Astrocyte (in vitro differentiated cells and primary cell): ENCODE results near the gene CSNK1A1. TPM values are rescaled to one million over a fixed set of nuclear protein-coding genes. Genes with fewer than 3 reads are reported as not detected.
A peak's percentile ranks its signal among the peaks of the same experiment; 100 is the strongest.

ENCODE experiments used
- DNase-seq: peaks from one replicate; pipeline ENCODE4 v3.0.0-alpha.2; 2010; ENCODE audit warnings: low read depth
- FAIRE-seq: peaks from 2 replicates; lab custom pipeline; 2011; peaks lifted over from hg19 to GRCh38; lab: Jason Lieb, UNC
- H2AFZ ChIP-seq: 2 replicates; pipeline ENCODE4 v1.6.0; 2012; ENCODE audit warnings: low read depth, low read length, inconsistent platforms
- H3K27ac ChIP-seq: 2 replicates; pipeline ENCODE4 v1.5.1; 2011; ENCODE audit warnings: low read depth, low read length, inconsistent platforms
- H3K27me3 ChIP-seq: 2 replicates; pipeline ENCODE4 v1.6.0; 2011; ENCODE audit warnings: low read length, inconsistent platforms; ENCODE audit not compliant: insufficient read depth
- H3K36me3 ChIP-seq: 2 replicates; pipeline ENCODE4 v1.5.1; 2011; ENCODE audit warnings: low read length, inconsistent platforms; ENCODE audit not compliant: insufficient read depth
- H3K4me1 ChIP-seq: 2 replicates; pipeline ENCODE4 v1.5.1; 2011; ENCODE audit warnings: low read length, inconsistent platforms; ENCODE audit not compliant: insufficient read depth
- H3K4me2 ChIP-seq: 2 replicates; pipeline ENCODE4 v1.6.0; 2012; ENCODE audit warnings: low read length, inconsistent platforms
- H3K4me3 ChIP-seq: 2 replicates; pipeline ENCODE4 v1.5.1; 2011; ENCODE audit warnings: low read depth, mild to moderate bottlenecking, low read length, inconsistent platforms; ENCODE audit not compliant: insufficient read depth
- H3K79me2 ChIP-seq: 2 replicates; pipeline ENCODE4 v1.6.0; 2012; ENCODE audit warnings: mild to moderate bottlenecking, low read length, inconsistent platforms; ENCODE audit not compliant: insufficient read depth
- H3K9ac ChIP-seq: 2 replicates; pipeline ENCODE4 v1.6.0; 2012; ENCODE audit warnings: mild to moderate bottlenecking, low read length, inconsistent platforms
- H3K9me3 ChIP-seq: 2 replicates; pipeline ENCODE4 v1.5.1; 2012; ENCODE audit warnings: low read depth, mild to moderate bottlenecking, low read length, inconsistent platforms; ENCODE audit not compliant: insufficient read depth
- H4K20me1 ChIP-seq: 2 replicates; pipeline ENCODE4 v1.6.0; 2012; ENCODE audit warnings: low read length, inconsistent platforms; ENCODE audit not compliant: insufficient read depth
- H3K27ac Mint-ChIP-seq: one replicate; pipeline ENCODE4 v1.8.0; 2021; ENCODE audit warnings: mild to moderate bottlenecking, mixed read lengths; ENCODE audit not compliant: unreplicated experiment
- H3K27me3 Mint-ChIP-seq: one replicate; pipeline ENCODE4 v1.8.0; 2021; ENCODE audit warnings: low read depth, mixed read lengths; ENCODE audit not compliant: unreplicated experiment
- H3K36me3 Mint-ChIP-seq: one replicate; pipeline ENCODE4 v1.8.0; 2021; ENCODE audit warnings: low read depth, mixed read lengths; ENCODE audit not compliant: unreplicated experiment
- H3K4me1 Mint-ChIP-seq: one replicate; pipeline ENCODE4 v1.8.0; 2021; ENCODE audit warnings: low read depth, mixed read lengths; ENCODE audit not compliant: unreplicated experiment
- H3K4me3 Mint-ChIP-seq: one replicate; pipeline ENCODE4 v1.8.0; 2021; ENCODE audit warnings: mild to moderate bottlenecking, moderate library complexity, mixed read lengths; ENCODE audit not compliant: unreplicated experiment
- H3K9me3 Mint-ChIP-seq: one replicate; pipeline ENCODE4 v1.8.0; 2021; ENCODE audit warnings: mild to moderate bottlenecking, mixed read lengths; ENCODE audit not compliant: unreplicated experiment
- EZH2 ChIP-seq: IDR thresholded peaks from 2 replicates; pipeline ENCODE4 v1.6.1; 2012; ENCODE audit warnings: mild to moderate bottlenecking, low read length, inconsistent platforms; ENCODE audit not compliant: insufficient read depth
- total RNA-seq: library from RNA; stranded (reverse); gene quantifications from 2 replicates; pipeline ENCODE4 v1.2.1, GENCODE V29; 2021
- TF ChIP-seq, protein P1 (sequence below): IDR thresholded peaks from 2 replicates; pipeline ENCODE4 v1.5.1; 2011; ENCODE audit warnings: low read depth, mild to moderate bottlenecking, inconsistent platforms, low read length, moderate library complexity; ENCODE audit not compliant: insufficient read depth

Gene CSNK1A1
- total RNA-seq, 1 donor from 2014 or later = 384 TPM

DNA sequence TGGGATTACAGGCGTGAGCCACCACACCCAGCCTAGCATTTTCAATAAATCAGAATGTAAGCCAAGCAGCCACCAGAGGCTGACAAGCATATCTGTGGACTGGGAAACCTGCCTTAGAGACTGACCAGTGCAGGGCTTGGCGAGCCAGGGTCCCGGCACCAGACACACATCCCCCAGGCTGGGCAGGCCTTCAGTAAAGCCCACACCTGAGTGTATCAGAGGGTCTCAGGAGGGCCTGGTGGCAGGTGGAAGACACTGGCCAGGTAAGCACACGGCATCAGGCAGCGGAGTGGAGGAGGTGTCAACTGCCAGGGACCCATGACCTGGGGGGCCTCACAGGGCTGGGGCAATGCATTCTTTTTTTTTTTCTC, 93.9 kb downstream of the CSNK1A1 start:
- Mint-ChIP-seq H3K4me1 (peaks cover 37% of the 10 kb centered on the region), H3K27me3 (no peaks in the 10 kb centered on the region), H3K9me3 (no peaks in the 10 kb centered on the region), H3K36me3 (peaks cover 2% of the 10 kb centered on the region), H3K27ac (no peak overlapping the region), H3K4me3 (no peak overlapping the region)
- Histone ChIP-seq H3K27ac (no peak overlapping the region), H3K36me3 (no peaks in the 10 kb centered on the region), H3K4me1 (peaks cover 31% of the 10 kb centered on the region), H4K20me1 (no peaks in the 10 kb centered on the region), H3K79me2 (no peaks in the 10 kb centered on the region), H3K9me3 (no peaks in the 10 kb centered on the region), H3K4me2 (no peak overlapping the region), H3K27me3 (no peaks in the 10 kb centered on the region), H2AFZ (no peak overlapping the region), H3K9ac (no peak overlapping the region), H3K4me3 (no peak overlapping the region)
- TF ChIP-seq EZH2 = no peak
- TF ChIP-seq, protein P1, sequence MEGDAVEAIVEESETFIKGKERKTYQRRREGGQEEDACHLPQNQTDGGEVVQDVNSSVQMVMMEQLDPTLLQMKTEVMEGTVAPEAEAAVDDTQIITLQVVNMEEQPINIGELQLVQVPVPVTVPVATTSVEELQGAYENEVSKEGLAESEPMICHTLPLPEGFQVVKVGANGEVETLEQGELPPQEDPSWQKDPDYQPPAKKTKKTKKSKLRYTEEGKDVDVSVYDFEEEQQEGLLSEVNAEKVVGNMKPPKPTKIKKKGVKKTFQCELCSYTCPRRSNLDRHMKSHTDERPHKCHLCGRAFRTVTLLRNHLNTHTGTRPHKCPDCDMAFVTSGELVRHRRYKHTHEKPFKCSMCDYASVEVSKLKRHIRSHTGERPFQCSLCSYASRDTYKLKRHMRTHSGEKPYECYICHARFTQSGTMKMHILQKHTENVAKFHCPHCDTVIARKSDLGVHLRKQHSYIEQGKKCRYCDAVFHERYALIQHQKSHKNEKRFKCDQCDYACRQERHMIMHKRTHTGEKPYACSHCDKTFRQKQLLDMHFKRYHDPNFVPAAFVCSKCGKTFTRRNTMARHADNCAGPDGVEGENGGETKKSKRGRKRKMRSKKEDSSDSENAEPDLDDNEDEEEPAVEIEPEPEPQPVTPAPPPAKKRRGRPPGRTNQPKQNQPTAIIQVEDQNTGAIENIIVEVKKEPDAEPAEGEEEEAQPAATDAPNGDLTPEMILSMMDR = no peak
- DNase-seq (no peak), FAIRE-seq (no peak)

DNA sequence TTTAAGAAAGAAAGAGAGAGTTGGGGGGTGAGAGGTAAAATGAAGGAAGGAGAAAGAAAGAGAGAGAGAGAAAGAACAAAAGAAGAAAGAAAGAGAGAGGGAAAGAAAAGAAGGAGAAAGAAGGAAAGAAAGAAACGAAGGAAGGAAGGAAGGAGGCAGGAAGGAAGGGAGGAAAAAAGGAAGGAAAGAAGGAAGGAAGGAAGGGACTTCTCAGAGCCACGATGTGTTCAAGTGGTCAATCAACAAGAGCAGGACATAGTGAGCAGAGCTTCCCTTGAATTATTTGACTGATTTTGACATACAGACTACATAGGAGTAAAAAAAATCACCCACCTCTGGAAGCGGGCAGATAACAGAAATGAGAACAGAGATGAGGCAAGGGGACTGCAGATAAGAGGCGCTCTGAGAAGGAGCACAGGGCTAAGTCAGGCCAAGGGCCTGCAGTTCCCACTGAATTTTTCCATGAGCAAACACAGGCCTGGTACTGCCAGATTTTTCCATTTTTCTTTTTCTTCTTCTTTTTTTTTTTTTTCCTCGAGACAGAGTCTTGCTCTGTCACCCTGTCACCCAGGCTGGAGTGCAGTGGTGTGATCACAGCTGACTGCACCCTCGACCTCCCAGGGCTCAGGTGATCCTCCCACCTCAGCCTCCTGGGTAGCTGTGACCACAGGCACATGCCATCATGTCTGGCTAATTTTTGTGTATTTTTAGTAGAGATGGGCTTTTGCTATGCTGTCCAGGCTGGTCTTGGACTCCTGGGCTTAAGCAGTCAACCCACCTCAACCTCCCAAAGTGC, 94.4 kb downstream of the CSNK1A1 start:
- Histone ChIP-seq H2AFZ (no peak overlapping the region), H4K20me1 (no peaks in the 10 kb centered on the region), H3K4me2 (no peak overlapping the region), H3K9ac (no peak overlapping the region), H3K27me3 (no peaks in the 10 kb centered on the region), H3K4me1 (peaks cover 37% of the 10 kb centered on the region), H3K9me3 (no peaks in the 10 kb centered on the region), H3K27ac (no peak overlapping the region), H3K4me3 (no peak overlapping the region), H3K79me2 (no peaks in the 10 kb centered on the region), H3K36me3 (no peaks in the 10 kb centered on the region)
- Mint-ChIP-seq H3K4me3 (no peak overlapping the region), H3K9me3 (no peaks in the 10 kb centered on the region), H3K27ac (peak overlapping the region; percentile 91), H3K27me3 (no peaks in the 10 kb centered on the region), H3K4me1 (peaks cover 43% of the 10 kb centered on the region), H3K36me3 (peaks cover 2% of the 10 kb centered on the region)
- DNase-seq = no peak
- FAIRE-seq = no peak
- no peak for TF ChIP-seq EZH2
- TF ChIP-seq, protein P1 = no peak

DNA sequence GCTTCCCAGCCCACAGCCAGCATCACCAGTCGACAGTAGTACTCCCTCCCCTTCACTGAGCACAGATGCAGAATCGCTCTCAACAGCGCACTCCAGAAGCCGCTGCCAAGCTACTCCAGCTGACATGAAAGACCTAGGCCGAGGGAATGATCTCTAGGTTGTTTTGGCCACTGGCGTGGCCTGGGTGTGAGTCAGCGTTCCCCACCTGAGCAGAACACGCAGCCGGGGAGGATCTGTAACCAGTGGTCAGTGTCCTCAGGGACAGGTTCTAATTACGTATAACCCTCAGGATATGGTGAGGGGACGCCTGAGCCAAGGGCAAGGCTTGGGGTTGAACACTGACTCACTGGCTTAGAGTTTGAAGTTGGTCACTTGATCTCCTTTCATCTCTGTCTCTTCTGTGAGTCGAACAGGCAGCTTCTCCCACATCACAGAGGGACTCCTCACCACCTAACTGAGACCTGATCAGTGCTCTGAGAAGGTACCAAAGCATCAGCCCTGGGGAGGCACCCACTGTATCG, 95.3 kb downstream of the CSNK1A1 start:
- peaks cover 49% of the 10 kb centered on the region for H3K4me1 Mint-ChIP-seq
- DNase-seq (peak; percentile 77), FAIRE-seq (no peak)
- H3K36me3 ChIP-seq = no peaks in the 10 kb centered on the region
- H3K4me3 Mint-ChIP-seq = no peak overlapping the region
- TF ChIP-seq, protein P1 = no peak
- no peak for TF ChIP-seq EZH2
- H3K9me3 ChIP-seq = no peaks in the 10 kb centered on the region
- H3K9ac ChIP-seq = peak overlapping the region; percentile 30
- no peaks in the 10 kb centered on the region for H3K79me2 ChIP-seq
- H2AFZ ChIP-seq = peak overlapping the region; percentile 44
- H3K27me3 ChIP-seq = no peaks in the 10 kb centered on the region
- no peak overlapping the region for H3K4me3 ChIP-seq
- H3K27ac Mint-ChIP-seq = peak overlapping the region; percentile 91
- peak overlapping the region; percentile 9 for H3K4me2 ChIP-seq
- peaks cover 39% of the 10 kb centered on the region for H3K4me1 ChIP-seq
- H3K36me3 Mint-ChIP-seq = peaks cover 2% of the 10 kb centered on the region
- no peaks in the 10 kb centered on the region for H3K27me3 Mint-ChIP-seq
- H3K27ac ChIP-seq = peak overlapping the region; percentile 41
- no peaks in the 10 kb centered on the region for H4K20me1 ChIP-seq
- H3K9me3 Mint-ChIP-seq = no peaks in the 10 kb centered on the region
